ENCODE data around the gene DIP2B. TPM values are rescaled to one million over a fixed set of nuclear protein-coding genes. Genes with fewer than 3 reads are reported as not detected.

The DIP2B gene
- total RNA-seq, 1 experiment from 2014 or later = 30.2 TPM

GRCh38 chr12:50569321-50569720, 64.5 kb downstream of the DIP2B start:
- ATAC-seq (no peak), DNase-seq (ENCODE audit: low read depth, low spot score) (no peak)
- H3K4me3 ChIP-seq (ENCODE audit: low read depth in 2 of 2, low read length in 2 of 2) = no peak overlapping the region
- H3K27me3 ChIP-seq (ENCODE audit: control insufficient read depth, insufficient read depth, low read length) = no peaks in the 10 kb centered on the region
- peaks cover 21% of the 10 kb centered on the region for H3K4me1 ChIP-seq (ENCODE audit: control insufficient read depth, insufficient read depth, low read length)
- H3K27ac ChIP-seq (ENCODE audit: low read length) = no peak overlapping the region
- H3K9me3 ChIP-seq (ENCODE audit: control insufficient read depth, insufficient read depth, low read depth, low read length) = no peaks in the 10 kb centered on the region
- intact Hi-C loops (cut with micrococcal nuclease; ENCODE audit: unreplicated experiment) = no loop called here
- in situ Hi-C loops (cut with HindIII; ENCODE audit: low pct_unique_long_range_greater_than_20kb, low sequenced_read_pairs) = no loop called here
- POLR2A ChIA-PET = no interaction called here
- BruUV-seq (replicated peaks) = no TSS peak
- no peak for TF ChIP-seq POLR2AphosphoS5 (IDR thresholded peaks at IDR 0.05; ENCODE audit: low read depth, low read length)
- TF ChIP-seq TCF7L2 (IDR thresholded peaks at IDR 0.05; ENCODE audit: low read depth, low read length) = no peak
- TF ChIP-seq SIN3A (IDR thresholded peaks at IDR 0.05; ENCODE audit: borderline replicate concordance, insufficient read depth, low read depth, low read length) = no peak
- no peak for TF ChIP-seq REST (IDR thresholded peaks at IDR 0.05; ENCODE audit: insufficient read depth in 1 of 2, low read depth in 2 of 2, low read length in 1 of 2)
- no peak for TF ChIP-seq CTCF (IDR thresholded peaks at IDR 0.05)
- H3K36me3 ChIP-seq (ENCODE audit: control insufficient read depth, insufficient read depth, low read length) = no peaks in the 10 kb centered on the region
- CTCF ChIA-PET = no interaction called here

GRCh38 chr12:50569876-50570275, 65.1 kb downstream of the DIP2B start:
- CTCF ChIA-PET = no interaction called here
- H3K36me3 ChIP-seq (ENCODE audit: control insufficient read depth, insufficient read depth, low read length) = no peaks in the 10 kb centered on the region
- no peak overlapping the region for H3K4me3 ChIP-seq (ENCODE audit: low read depth in 2 of 2, low read length in 2 of 2)
- no TSS peak for BruUV-seq (replicated peaks)
- ATAC-seq (no peak), DNase-seq (ENCODE audit: low read depth, low spot score) (no peak)
- no peaks in the 10 kb centered on the region for H3K27me3 ChIP-seq (ENCODE audit: control insufficient read depth, insufficient read depth, low read length)
- in situ Hi-C loops (cut with HindIII; ENCODE audit: low pct_unique_long_range_greater_than_20kb, low sequenced_read_pairs) (no loop called here), intact Hi-C loops (cut with micrococcal nuclease; ENCODE audit: unreplicated experiment) (no loop called here)
- peaks cover 25% of the 10 kb centered on the region for H3K4me1 ChIP-seq (ENCODE audit: control insufficient read depth, insufficient read depth, low read length)
- H3K9me3 ChIP-seq (ENCODE audit: control insufficient read depth, insufficient read depth, low read depth, low read length) = no peaks in the 10 kb centered on the region
- TF ChIP-seq CTCF (IDR thresholded peaks at IDR 0.05) (no peak), SIN3A (IDR thresholded peaks at IDR 0.05; ENCODE audit: borderline replicate concordance, insufficient read depth, low read depth, low read length) (no peak), POLR2AphosphoS5 (IDR thresholded peaks at IDR 0.05; ENCODE audit: low read depth, low read length) (no peak), REST (IDR thresholded peaks at IDR 0.05; ENCODE audit: insufficient read depth in 1 of 2, low read depth in 2 of 2, low read length in 1 of 2) (no peak), TCF7L2 (IDR thresholded peaks at IDR 0.05; ENCODE audit: low read depth, low read length) (no peak)
- POLR2A ChIA-PET = no interaction called here
- no peak overlapping the region for H3K27ac ChIP-seq (ENCODE audit: low read length)

All from Panc1 (cell line).